H1 (cell line): ENCODE measurements around the gene CCDC82. TPM values are rescaled to one million over a fixed set of nuclear protein-coding genes. Genes with fewer than 3 reads are reported as not detected.

ENCODE experiments used
- CTCF ChIA-PET: fragments of 300-600 bp; sonication (Branson Sonifier 250); formaldehyde crosslinking; loops from one replicate; lab custom pipeline; 2021; ENCODE audit not compliant: partially characterized antibody; lab: Charles Lee
- POLR2A ChIA-PET: fragments of 300-600 bp; sonication (Branson Sonifier 250); formaldehyde crosslinking; loops from one replicate; lab custom pipeline; 2021; ENCODE audit warnings: inconsistent platforms; ENCODE audit not compliant: partially characterized antibody; lab: Charles Lee
- DNase-seq, 2 experiments: peaks; one replicate each; pipeline versions ENCODE4 v3.0.0 to v3.0.0-alpha.2; 2010 to 2022; ENCODE audit warnings: low spot score in 2 of 2, low read depth in 1 of 2, mixed read lengths in 1 of 2
- FAIRE-seq: peaks from 2 replicates; lab custom pipeline; 2011; peaks lifted over from hg19 to GRCh38; lab: Jason Lieb, UNC
- H2AFZ ChIP-seq: 2 replicates; pipeline ENCODE4 v1.8.1; 2012; ENCODE audit warnings: low read length, inconsistent platforms
- H2AK5ac ChIP-seq: 2 replicates; pipeline ENCODE4 v1.6.1; 2013; ENCODE audit warnings: low read depth, low read length
- H2BK120ac ChIP-seq: replicated peaks from 2 replicates; pipeline ENCODE3; 2013; ENCODE audit warnings: low read depth, low read length, inconsistent platforms
- H2BK12ac ChIP-seq: 2 replicates; pipeline ENCODE4 v1.6.1; 2013; ENCODE audit warnings: low read depth, low read length
- H2BK15ac ChIP-seq: 2 replicates; pipeline ENCODE4 v1.6.1; 2013; ENCODE audit warnings: low read length
- H2BK20ac ChIP-seq: 2 replicates; pipeline ENCODE4 v1.6.1; 2013; ENCODE audit warnings: low read length
- H2BK5ac ChIP-seq: 2 replicates; pipeline ENCODE4 v1.6.1; 2013; ENCODE audit warnings: low read depth, low read length
- H3K14ac ChIP-seq: 2 replicates; pipeline ENCODE4 v1.6.1; 2013; ENCODE audit warnings: inconsistent platforms; ENCODE audit not compliant: insufficient read length
- H3K18ac ChIP-seq: 2 replicates; pipeline ENCODE4 v1.6.1; 2013; ENCODE audit warnings: low read length; ENCODE audit errors: extremely low read depth
- H3K23ac ChIP-seq: 2 replicates; pipeline ENCODE4 v1.6.1; 2013; ENCODE audit warnings: inconsistent platforms; ENCODE audit not compliant: insufficient read length
- H3K23me2 ChIP-seq: 2 replicates; pipeline ENCODE4 v1.6.1; 2013; ENCODE audit warnings: low read depth, low read length
- H3K27ac ChIP-seq: 2 replicates; pipeline ENCODE4 v1.6.1; 2011; ENCODE audit warnings: low read depth, low read length, inconsistent platforms
- H3K27me3 ChIP-seq, 4 experiments: replicated peaks in 1 of 4; 1 replicate in 1 of 4; 2 replicates in 3 of 4; pipeline versions ENCODE4 v1.6.1 to v1.8.1; 2011 to 2013; ENCODE audit warnings: low read length in 3 of 4, mild to moderate bottlenecking in 3 of 4, inconsistent platforms in 2 of 4, mixed read lengths in 2 of 4, moderate library complexity in 1 of 4; ENCODE audit not compliant: control insufficient read depth in 3 of 4, insufficient read depth in 3 of 4; ENCODE audit errors: extremely low read depth in 1 of 4
- H3K36me3 ChIP-seq, 4 experiments: 2 replicates each; pipeline versions ENCODE4 v1.6.1 to v1.8.1; 2011 to 2013; ENCODE audit warnings: mild to moderate bottlenecking in 4 of 4, low read length in 3 of 4, moderate library complexity in 2 of 4, control low read depth in 1 of 4, inconsistent platforms in 1 of 4; ENCODE audit not compliant: insufficient read depth in 4 of 4, control insufficient read depth in 2 of 4
- H3K4ac ChIP-seq: replicated peaks from 2 replicates; pipeline ENCODE3; 2013; ENCODE audit warnings: low read length, low read depth, mixed read lengths, inconsistent platforms; ENCODE audit not compliant: insufficient read length
- H3K4me1 ChIP-seq, 4 experiments: replicated peaks in 1 of 4; 1 replicate in 1 of 4; 2 replicates in 3 of 4; pipeline versions ENCODE4 v1.6.1 to v1.8.1; 2011 to 2013; ENCODE audit warnings: low read length in 3 of 4, inconsistent platforms in 2 of 4, mixed read lengths in 1 of 4; ENCODE audit not compliant: insufficient read depth in 4 of 4, control insufficient read depth in 3 of 4
- H3K4me2 ChIP-seq, 2 experiments: 2 replicates each; pipeline versions ENCODE4 v1.6.1 to v1.8.1; 2011 to 2013; ENCODE audit warnings: low read depth in 2 of 2, low read length in 2 of 2, control low read depth in 1 of 2, inconsistent platforms in 1 of 2, mild to moderate bottlenecking in 1 of 2; ENCODE audit not compliant: insufficient read depth in 1 of 2
- H3K4me3 ChIP-seq, 4 experiments: fragments of 200-600, 300-600 bp in 1 of 4; sonication (generic), shearing (Covaris generic), sonication (Bioruptor Twin) in 1 of 4; 2 replicates each; pipeline versions ENCODE4 v1.5.1 to v1.8.1; 2011 to 2016; ENCODE audit warnings: low read length in 4 of 4, low read depth in 3 of 4, control low read depth in 2 of 4, inconsistent platforms in 2 of 4, mild to moderate bottlenecking in 2 of 4, mixed read lengths in 1 of 4, moderate library complexity in 1 of 4; ENCODE audit not compliant: insufficient read depth in 2 of 4; ENCODE audit errors: extremely low read depth in 1 of 4
- H3K56ac ChIP-seq: replicated peaks from 2 replicates; pipeline ENCODE3; 2013; ENCODE audit warnings: low read depth, mild to moderate bottlenecking, mixed read lengths, low read length, inconsistent platforms; ENCODE audit not compliant: insufficient read length
- H3K79me1 ChIP-seq: 2 replicates; pipeline ENCODE4 v1.6.1; 2013; ENCODE audit warnings: low read depth, low read length, control low read depth
- H3K79me2 ChIP-seq, 2 experiments: 2 replicates each; pipeline versions ENCODE4 v1.6.1 to v1.8.1; 2012 to 2013; ENCODE audit warnings: low read length in 2 of 2, mild to moderate bottlenecking in 2 of 2, inconsistent platforms in 1 of 2; ENCODE audit not compliant: insufficient read depth in 2 of 2, control insufficient read depth in 1 of 2
- H3K9ac ChIP-seq, 4 experiments: replicated peaks in 1 of 4; 1 replicate in 1 of 4; 2 replicates in 3 of 4; pipeline versions ENCODE4 v1.6.1 to v1.8.1; 2011 to 2013; ENCODE audit warnings: low read depth in 3 of 4, low read length in 3 of 4, control low read depth in 2 of 4, mild to moderate bottlenecking in 2 of 4, moderate library complexity in 2 of 4, inconsistent platforms in 1 of 4; ENCODE audit errors: extremely low read depth in 1 of 4
- H3K9me3 ChIP-seq, 2 experiments: 2 replicates each; pipeline versions ENCODE4 v1.6.1 to v1.8.1; 2012 to 2013; ENCODE audit warnings: mild to moderate bottlenecking in 2 of 2, moderate library complexity in 2 of 2, control low read depth in 1 of 2, inconsistent platforms in 1 of 2, low read depth in 1 of 2, low read length in 1 of 2, mixed read lengths in 1 of 2; ENCODE audit not compliant: insufficient read depth in 2 of 2
- H4K20me1 ChIP-seq, 2 experiments: replicated peaks in 1 of 2; 2 replicates each; pipeline versions ENCODE3 to v1.8.1; 2011 to 2013; ENCODE audit warnings: inconsistent platforms in 2 of 2, low read length in 2 of 2, mild to moderate bottlenecking in 1 of 2; ENCODE audit not compliant: insufficient read depth in 2 of 2, control insufficient read depth in 1 of 2
- H4K5ac ChIP-seq: 2 replicates; pipeline ENCODE4 v1.6.1; 2013; ENCODE audit warnings: low read length, low read depth, mixed read lengths, inconsistent platforms; ENCODE audit not compliant: insufficient read length
- H4K8ac ChIP-seq: 2 replicates; pipeline ENCODE4 v1.8.0; 2013; ENCODE audit warnings: mild to moderate bottlenecking, moderate library complexity, low read length, inconsistent platforms; ENCODE audit not compliant: insufficient read depth; ENCODE audit errors: extremely low read depth
- H4K91ac ChIP-seq: replicated peaks from 2 replicates; pipeline ENCODE3; 2013; ENCODE audit warnings: low read length, mixed read lengths, inconsistent platforms; ENCODE audit not compliant: insufficient read length
- BCL11A ChIP-seq, 2 experiments: IDR thresholded peaks; one replicate each; pipeline ENCODE4 v1.6.1; 2011; ENCODE audit warnings: low read depth in 2 of 2, low read length in 2 of 2, mild to moderate bottlenecking in 2 of 2
- CBX5 ChIP-seq: fragments of 300-800, 300-1000 bp; sonication (generic); IDR thresholded peaks from 2 replicates; pipeline ENCODE4 v1.7.1; 2016; ENCODE audit warnings: antibody characterized with exemption, low read length, low read depth
- E2F6 ChIP-seq: IDR thresholded peaks from 2 replicates; pipeline ENCODE4 v1.6.1; 2012; ENCODE audit warnings: inconsistent platforms
- EGR1 ChIP-seq: IDR thresholded peaks from 2 replicates; pipeline ENCODE4 v1.6.1; 2011; ENCODE audit warnings: low read depth, low read length, borderline replicate concordance
- EZH2 ChIP-seq: fragments of 200-600 bp; sonication (generic); IDR thresholded peaks from 2 replicates; pipeline ENCODE4 v1.7.1; 2012; ENCODE audit warnings: low read depth, mild to moderate bottlenecking, moderate library complexity, low read length, inconsistent platforms; ENCODE audit not compliant: severe bottlenecking
- KDM4A ChIP-seq: IDR thresholded peaks from one replicate; pipeline ENCODE4 v1.7.1; 2012; ENCODE audit warnings: low read depth, mild to moderate bottlenecking, moderate library complexity, low read length, inconsistent platforms; ENCODE audit not compliant: severe bottlenecking
- NANOG ChIP-seq: IDR thresholded peaks from 2 replicates; pipeline ENCODE4 v1.6.1; 2011; ENCODE audit warnings: low read length, low read depth, mild to moderate bottlenecking, inconsistent platforms; ENCODE audit not compliant: insufficient read depth, poor library complexity, severe bottlenecking
- RAD21 ChIP-seq, 2 experiments: IDR thresholded peaks in 1 of 2; conservative IDR thresholded peaks in 1 of 2; 2 replicates each; pipeline ENCODE4 v1.6.1; 2011; ENCODE audit warnings: low read depth in 2 of 2, low read length in 2 of 2, improper control_type of control experiment in 1 of 2, inconsistent platforms in 1 of 2, mild to moderate bottlenecking in 1 of 2, moderate library complexity in 1 of 2
- WGBS, 2 experiments: shearing (Covaris generic) in 1 of 2; methylation state at CpG; one replicate each; pipeline versions ENCODE4 v1.1.6 to v1.1.7; 2013 to 2015; ENCODE audit warnings: low lambda C conversion rate in 2 of 2, mixed read lengths in 2 of 2, inconsistent platforms in 1 of 2, low coverage in 1 of 2, missing lambda C conversion rate in 1 of 2; ENCODE audit not compliant: insufficient replicate concordance in 2 of 2, insufficient coverage in 1 of 2, insufficient read length in 1 of 2; ENCODE audit errors: extremely low coverage in 1 of 2, missing lambda C conversion rate in 1 of 2; 5-methylcytosine and 5-hydroxymethylcytosine counted together
- polyA plus RNA-seq, 7 experiments: library from polyadenylated mRNA; depleted of rRNA in 3 of 7; stranded (reverse) in 5 of 7; unstranded in 2 of 7; fragments of >200 nt in 5 of 7; fragments of 200-250 nt in 2 of 7; gene quantifications; 1 replicate in 5 of 7; 2 replicates in 1 of 7; 4 replicates in 1 of 7; pipeline versions ENCODE4 v1.2.1 to v1.2.3, GENCODE V29; 2011 to 2013; ENCODE audit warnings: missing spikeins in 2 of 7, mixed read lengths in 2 of 7
- total RNA-seq: library from RNA; stranded (reverse); fragmentation: NEBNext Ultra II Directional; extraction: Animal tissue kit (Norgen Biotek cat#: 25700); gene quantifications from 2 replicates; pipeline ENCODE4 v1.2.1, GENCODE V29; 2021
- TF ChIP-seq, protein P1 (sequence below): IDR thresholded peaks from 2 replicates; pipeline ENCODE4 v1.6.1; 2011; ENCODE audit warnings: low read depth, mild to moderate bottlenecking, low read length; ENCODE audit not compliant: insufficient read depth

CCDC82 gene
- total and polyA plus RNA-seq, 2 of the 8 experiments (the other 6 are each of a cell fraction or from before 2014, with no cell fraction given) = 6.0 to 15.2 TPM

GRCh38 chr11:96339706-96340554 lies 49.8 kb downstream of the CCDC82 start:
- no peaks in the 10 kb centered on the region for H3K36me3 ChIP-seq
- ChIA-PET POLR2A (interaction anchor here (1.1 to 3.3 kb wide), 2 partner anchors 8 to 15 kb away, joined by 3 to 13 read pairs; no protein-coding TSS in a partner anchor), CTCF (interaction anchor here (0.6 to 7.7 kb wide), 11 partner anchors 8 to 668 kb away, joined by 3 to 49 read pairs (median 3); no protein-coding TSS in a partner anchor)
- no peak overlapping the region for H3K56ac ChIP-seq
- peaks cover 0 to 22% of the 10 kb centered on the region in 2 experiments; a peak in 2 of 4 replicates for H3K79me2 ChIP-seq
- no peak overlapping the region for H4K91ac ChIP-seq
- H2BK120ac ChIP-seq = no peak overlapping the region
- H3K4ac ChIP-seq = no peak overlapping the region
- no peak overlapping the region for H2BK20ac ChIP-seq
- H3K79me1 ChIP-seq = no peaks in the 10 kb centered on the region; the same call in 1 of the 2 replicates
- no peaks in the 10 kb centered on the region for H3K9me3 ChIP-seq
- H3K18ac ChIP-seq = no peak overlapping the region
- H3K23ac ChIP-seq = no peak overlapping the region
- H4K20me1 ChIP-seq = no peaks in the 10 kb centered on the region
- no peak overlapping the region for H4K8ac ChIP-seq
- peaks cover 6% of the 10 kb centered on the region; the same call in 1 of the 2 replicates for H3K23me2 ChIP-seq
- peaks cover 0 to 3% (median 0%) of the 10 kb centered on the region in 4 experiments; a peak in 1 of 7 replicates for H3K27me3 ChIP-seq
- H4K5ac ChIP-seq = no peak overlapping the region
- no peak overlapping the region; a peak in 1 of 4 replicates for H3K4me2 ChIP-seq
- H2AK5ac ChIP-seq = no peak overlapping the region
- no peak overlapping the region for H2BK12ac ChIP-seq
- no peak overlapping the region for H2BK5ac ChIP-seq
- FAIRE-seq (no peak), DNase-seq (no peak)
- no peak overlapping the region for H3K9ac ChIP-seq
- 88 to 100% methylated on average over 1 to 7 of the region's 7 CpGs for WGBS, 2 experiments
- no peak overlapping the region for H3K27ac ChIP-seq
- peak overlapping the region; percentile 54; the same call in 1 of the 2 replicates for H2BK15ac ChIP-seq
- H3K4me3 ChIP-seq = no peak overlapping the region
- H3K14ac ChIP-seq = no peak overlapping the region
- H2AFZ ChIP-seq = no peak overlapping the region
- peaks cover 0 to 28% (median 13%) of the 10 kb centered on the region in 4 experiments; a peak in 6 of 7 replicates for H3K4me1 ChIP-seq
- no peak for TF ChIP-seq EZH2
- peak; percentile 92 for TF ChIP-seq E2F6
- no peak for TF ChIP-seq EGR1
- no peak for TF ChIP-seq CBX5
- TF ChIP-seq RAD21 (IDR thresholded peaks at IDR 0.05 in 1 of 2, conservative IDR thresholded peaks at IDR 0.05 in 1 of 2; ENCODE audit: low read depth in 2 of 2, low read length in 2 of 2) = no peak
- TF ChIP-seq, protein P1, sequence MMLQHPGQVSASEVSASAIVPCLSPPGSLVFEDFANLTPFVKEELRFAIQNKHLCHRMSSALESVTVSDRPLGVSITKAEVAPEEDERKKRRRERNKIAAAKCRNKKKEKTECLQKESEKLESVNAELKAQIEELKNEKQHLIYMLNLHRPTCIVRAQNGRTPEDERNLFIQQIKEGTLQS = no peak
- no peak for TF ChIP-seq KDM4A
- no peak for TF ChIP-seq NANOG
- TF ChIP-seq BCL11A (IDR thresholded peaks at IDR 0.05; ENCODE audit: low read depth in 2 of 2, low read length in 2 of 2) = no peak
